CD8-positive, alpha-beta memory T cell (primary cell): ENCODE data around the gene NXNL2. TPM values are rescaled to one million over a fixed set of nuclear protein-coding genes. Genes with fewer than 3 reads are reported as not detected.

Source experiments
- CTCF ChIA-PET: fragments of 350-600 bp; sonication (Branson Sonifier 250); formaldehyde crosslinking; loops from one replicate; lab custom pipeline; 2021; ENCODE audit warnings: antibody characterized with exemption; lab: Charles Lee
- POLR2A ChIA-PET: fragments of 350-600 bp; sonication (Branson Sonifier 250); formaldehyde crosslinking; loops from one replicate; lab custom pipeline; 2021; ENCODE audit warnings: antibody characterized with exemption; lab: Charles Lee
- DNase-seq, 5 donors: peaks; one replicate each; pipeline versions ENCODE4 v3.0.0 to v3.0.0-alpha.2; 2020 to 2022; ENCODE audit warnings: mixed read lengths in 1 of 5
- H3K27ac ChIP-seq: one replicate; pipeline ENCODE4 v1.7.0; 2013; ENCODE audit warnings: low read depth, mild to moderate bottlenecking, low read length, moderate library complexity
- H3K27me3 ChIP-seq: 2 replicates; pipeline ENCODE4 v1.7.0; 2013; ENCODE audit warnings: low read length, mild to moderate bottlenecking; ENCODE audit not compliant: insufficient read depth, poor library complexity, severe bottlenecking
- H3K36me3 ChIP-seq: 2 replicates; pipeline ENCODE4 v1.7.0; 2013; ENCODE audit warnings: mild to moderate bottlenecking, low read length, moderate library complexity; ENCODE audit not compliant: insufficient read depth
- H3K4me1 ChIP-seq: 2 replicates; pipeline ENCODE4 v1.7.0; 2013; ENCODE audit warnings: mild to moderate bottlenecking, low read length, moderate library complexity; ENCODE audit not compliant: insufficient read depth
- H3K4me3 ChIP-seq: 2 replicates; pipeline ENCODE4 v1.7.0; 2013; ENCODE audit warnings: mild to moderate bottlenecking, low read length
- H3K9me3 ChIP-seq: 2 replicates; pipeline ENCODE4 v1.7.0; 2013; ENCODE audit warnings: mild to moderate bottlenecking, low read length
- H3K27ac Mint-ChIP-seq, 8 donors: one replicate each; pipeline ENCODE4 v1.8.0; 2020 to 2021; ENCODE audit warnings: mixed read lengths in 8 of 8, mild to moderate bottlenecking in 6 of 8, inconsistent platforms in 3 of 8, moderate library complexity in 3 of 8
- H3K27me3 Mint-ChIP-seq, 2 donors: one replicate each; pipeline ENCODE4 v1.8.0; 2020 to 2021; ENCODE audit warnings: mixed read lengths in 2 of 2, mild to moderate bottlenecking in 1 of 2, moderate library complexity in 1 of 2
- H3K36me3 Mint-ChIP-seq, 3 donors: one replicate each; pipeline ENCODE4 v1.8.0; 2020 to 2021; ENCODE audit warnings: mixed read lengths in 3 of 3, inconsistent platforms in 1 of 3, mild to moderate bottlenecking in 1 of 3
- H3K4me1 Mint-ChIP-seq, 3 donors: one replicate each; pipeline ENCODE4 v1.8.0; 2020 to 2021; ENCODE audit warnings: mixed read lengths in 3 of 3, inconsistent platforms in 1 of 3, mild to moderate bottlenecking in 1 of 3
- H3K4me3 Mint-ChIP-seq, 7 donors: one replicate each; pipeline ENCODE4 v1.8.0; 2020 to 2021; ENCODE audit warnings: mixed read lengths in 7 of 7, mild to moderate bottlenecking in 6 of 7, moderate library complexity in 4 of 7, inconsistent platforms in 2 of 7
- H3K9me3 Mint-ChIP-seq, 5 donors: one replicate each; pipeline ENCODE4 v1.8.0; 2020 to 2022; ENCODE audit warnings: mixed read lengths in 5 of 5, mild to moderate bottlenecking in 3 of 5, moderate library complexity in 2 of 5, inconsistent platforms in 1 of 5
- polyA plus RNA-seq: library from polyadenylated mRNA; unstranded; fragments of 300-500 nt; fragmentation: Illumina TruSeq; gene quantifications from one replicate; pipeline ENCODE4 v1.2.3, GENCODE V29; 2021
- total RNA-seq, 2 experiments: library from RNA; stranded (reverse); gene quantifications; one replicate each; pipeline ENCODE4 v1.2.3, GENCODE V29; 2021

The NXNL2 gene
- total and polyA plus RNA-seq, 3 experiments from 2014 or later: not detected

DNA sequence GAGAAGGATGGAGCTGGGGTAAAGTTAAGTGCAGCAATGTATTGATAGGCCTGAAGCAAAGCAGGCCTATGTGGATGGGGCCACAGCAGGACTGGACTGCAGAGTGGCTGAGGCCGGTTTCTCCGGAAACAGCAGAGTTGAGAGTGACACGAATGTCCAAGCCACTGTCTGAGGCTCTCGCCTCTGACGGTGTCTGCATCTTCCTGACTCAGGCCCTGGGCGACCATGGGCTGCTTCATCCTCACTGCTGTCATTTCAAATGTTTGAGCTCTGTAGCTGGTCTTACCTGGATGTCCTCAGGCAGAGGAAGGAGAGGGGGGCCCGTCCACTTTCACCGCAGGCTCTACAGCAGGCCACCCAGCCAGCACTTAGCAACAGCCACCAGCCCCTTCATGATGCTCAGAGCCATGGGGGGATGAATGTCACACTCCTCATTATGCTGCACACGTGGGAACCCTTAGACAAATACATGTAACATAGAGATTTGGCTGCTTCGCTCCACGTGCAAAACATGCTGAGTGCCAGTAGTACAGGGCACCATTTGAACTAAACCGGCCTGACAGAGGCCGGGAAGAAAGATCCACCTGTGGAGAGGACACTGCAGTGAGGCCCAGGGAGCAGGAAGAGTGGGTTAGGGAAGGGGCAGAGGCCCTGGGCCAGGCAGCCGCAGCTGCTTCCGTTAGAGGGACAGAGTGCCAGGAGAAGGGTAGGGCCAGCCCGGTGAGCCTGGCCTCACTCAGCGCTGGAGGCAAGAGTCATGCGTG is 31.7 kb upstream of the NXNL2 start:
- ChIA-PET CTCF (no interaction called here), POLR2A (no interaction called here)
- Histone ChIP-seq H3K27me3 (no peaks in the 10 kb centered on the region), H3K36me3 (no peaks in the 10 kb centered on the region), H3K4me1 (no peaks in the 10 kb centered on the region), H3K4me3 (no peak overlapping the region), H3K27ac (no peak overlapping the region), H3K9me3 (no peaks in the 10 kb centered on the region)
- H3K9me3 Mint-ChIP-seq: no peaks in the 10 kb centered on the region
- peaks cover 5 to 12% of the 10 kb centered on the region in 2 donors for H3K27me3 Mint-ChIP-seq
- no peak overlapping the region for H3K4me3 Mint-ChIP-seq
- H3K27ac Mint-ChIP-seq: no peak overlapping the region
- H3K36me3 Mint-ChIP-seq: no peaks in the 10 kb centered on the region
- DNase-seq: no peak
- H3K4me1 Mint-ChIP-seq: no peaks in the 10 kb centered on the region

DNA sequence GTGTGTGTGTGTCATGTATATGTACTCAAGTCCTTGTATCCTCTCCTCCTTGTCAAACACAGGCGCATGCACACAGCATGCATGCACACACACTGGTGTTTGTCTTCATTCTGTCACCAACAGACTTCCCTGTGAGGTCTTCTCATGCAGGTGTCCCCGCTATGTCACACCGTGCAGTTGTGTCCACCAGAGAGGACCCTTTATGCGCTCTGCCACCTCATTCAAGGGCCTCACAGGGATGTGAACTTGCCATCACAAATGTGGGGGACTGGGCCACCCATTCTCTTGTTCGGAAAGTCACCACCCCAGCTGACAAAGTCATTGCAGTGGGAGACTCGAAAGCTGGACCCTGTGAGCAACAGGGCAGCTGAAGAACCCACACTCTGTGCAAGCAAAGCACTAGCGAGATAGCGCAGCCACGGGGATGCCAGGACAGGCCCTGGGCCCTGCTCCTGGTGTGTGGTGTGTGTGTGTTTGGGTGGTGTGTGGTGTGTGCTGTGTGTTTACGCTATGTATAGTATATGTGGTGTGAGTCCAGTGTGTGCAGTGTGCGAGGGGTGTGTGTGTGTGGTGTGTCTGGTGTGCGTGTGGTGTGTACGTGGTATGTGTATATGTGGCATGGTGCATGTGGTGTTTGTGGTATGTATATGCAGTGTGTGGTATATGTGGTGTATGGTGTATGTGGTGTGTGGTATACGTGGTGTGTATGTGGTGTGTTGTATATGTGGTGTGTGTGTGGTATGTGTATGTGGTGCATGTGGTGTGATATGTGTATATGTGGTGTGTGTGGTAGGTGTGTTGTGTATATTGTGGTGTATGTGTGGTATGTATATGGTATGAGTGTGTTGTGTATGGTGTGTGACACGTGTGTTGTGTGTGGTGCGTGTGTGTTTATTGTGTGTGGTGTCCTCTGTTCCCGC is 30.9 kb upstream of the NXNL2 start:
- CTCF ChIA-PET: no interaction called here
- H3K4me1 Mint-ChIP-seq: no peaks in the 10 kb centered on the region

DNA sequence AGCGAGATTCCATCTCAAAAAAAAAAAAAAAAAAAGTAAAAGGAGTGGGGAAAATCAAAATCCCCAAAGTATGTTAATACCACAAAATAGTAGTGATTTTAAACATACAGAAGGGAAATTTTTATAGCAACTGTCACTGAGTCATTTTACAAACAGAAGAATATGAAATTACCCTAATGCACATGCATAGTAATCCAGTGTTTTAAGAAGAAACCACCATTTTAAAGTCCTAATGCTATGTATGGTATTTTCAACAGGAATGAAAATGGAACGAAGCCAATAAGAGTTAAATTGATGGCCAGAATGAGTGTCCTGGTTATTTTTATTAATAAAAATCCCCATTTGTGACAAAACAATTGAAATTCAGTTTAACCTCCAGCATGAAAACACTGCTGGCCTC is 26.7 kb upstream of the NXNL2 start:
- CTCF ChIA-PET: no interaction called here
- Histone ChIP-seq H3K4me3 (no peak overlapping the region), H3K4me1 (no peaks in the 10 kb centered on the region)

More for the DNA sequence above, 30.9 kb upstream of the NXNL2 start:
- no peaks in the 10 kb centered on the region for H3K9me3 ChIP-seq
- Mint-ChIP-seq H3K27me3 (peaks cover 5 to 16% of the 10 kb centered on the region in 2 donors), H3K4me3 (no peak overlapping the region), H3K36me3 (no peaks in the 10 kb centered on the region), H3K9me3 (no peaks in the 10 kb centered on the region), H3K27ac (peak overlapping the region in 1 of 8 donors; percentile 2)
- POLR2A ChIA-PET: interaction anchor here (0.6 kb wide), 1 partner anchor 16 kb away, joined by 3 read pairs; no protein-coding TSS in a partner anchor
- no peaks in the 10 kb centered on the region for H3K27me3 ChIP-seq
- DNase-seq: no peak
- no peaks in the 10 kb centered on the region for H3K4me1 ChIP-seq
- H3K27ac ChIP-seq: no peak overlapping the region
- H3K4me3 ChIP-seq: no peak overlapping the region
- H3K36me3 ChIP-seq: no peaks in the 10 kb centered on the region

DNA sequence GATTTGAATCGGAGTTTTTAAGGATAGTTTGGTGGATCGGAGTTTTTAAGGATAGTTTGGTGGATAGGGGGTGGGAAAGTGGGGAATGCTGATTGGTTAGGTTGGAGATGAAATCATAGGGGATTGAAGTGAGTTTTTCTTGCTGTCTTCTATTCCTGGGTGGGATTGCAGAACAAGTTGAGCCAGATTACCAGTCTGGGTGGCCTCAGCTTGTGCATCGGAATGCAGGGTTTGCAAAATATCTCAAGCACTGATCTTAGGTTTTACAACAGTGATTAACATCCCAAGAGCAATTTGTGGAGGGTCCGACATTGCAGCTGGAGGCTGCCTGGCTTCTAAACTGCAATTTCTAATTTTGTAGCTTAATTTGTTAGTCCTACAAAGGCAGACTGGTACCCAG is 23.1 kb upstream of the NXNL2 start:
- Histone ChIP-seq H3K36me3 (no peaks in the 10 kb centered on the region), H3K27me3 (no peaks in the 10 kb centered on the region), H3K27ac (no peak overlapping the region), H3K4me1 (no peaks in the 10 kb centered on the region), H3K9me3 (no peaks in the 10 kb centered on the region), H3K4me3 (no peak overlapping the region)
- H3K9me3 Mint-ChIP-seq: peaks cover 0 to 4% (median 2%) of the 10 kb centered on the region in 5 donors
- H3K27me3 Mint-ChIP-seq: peaks cover 0 to 4% of the 10 kb centered on the region in 2 donors
- POLR2A ChIA-PET: no interaction called here
- H3K4me1 Mint-ChIP-seq: no peaks in the 10 kb centered on the region
- CTCF ChIA-PET: no interaction called here
- no peak overlapping the region for H3K27ac Mint-ChIP-seq
- H3K4me3 Mint-ChIP-seq: no peak overlapping the region
- DNase-seq: no peak
- peaks cover 0 to 3% (median 0%) of the 10 kb centered on the region in 3 donors for H3K36me3 Mint-ChIP-seq

More for the DNA sequence above, 26.7 kb upstream of the NXNL2 start:
- Mint-ChIP-seq H3K9me3 (no peaks in the 10 kb centered on the region), H3K27ac (no peak overlapping the region), H3K36me3 (no peaks in the 10 kb centered on the region), H3K4me1 (no peaks in the 10 kb centered on the region), H3K4me3 (no peak overlapping the region), H3K27me3 (peaks cover 2 to 12% of the 10 kb centered on the region in 2 donors)
- Histone ChIP-seq H3K27me3 (no peaks in the 10 kb centered on the region), H3K9me3 (no peaks in the 10 kb centered on the region), H3K36me3 (no peaks in the 10 kb centered on the region), H3K27ac (no peak overlapping the region)
- POLR2A ChIA-PET: no interaction called here
- no peak for DNase-seq

DNA sequence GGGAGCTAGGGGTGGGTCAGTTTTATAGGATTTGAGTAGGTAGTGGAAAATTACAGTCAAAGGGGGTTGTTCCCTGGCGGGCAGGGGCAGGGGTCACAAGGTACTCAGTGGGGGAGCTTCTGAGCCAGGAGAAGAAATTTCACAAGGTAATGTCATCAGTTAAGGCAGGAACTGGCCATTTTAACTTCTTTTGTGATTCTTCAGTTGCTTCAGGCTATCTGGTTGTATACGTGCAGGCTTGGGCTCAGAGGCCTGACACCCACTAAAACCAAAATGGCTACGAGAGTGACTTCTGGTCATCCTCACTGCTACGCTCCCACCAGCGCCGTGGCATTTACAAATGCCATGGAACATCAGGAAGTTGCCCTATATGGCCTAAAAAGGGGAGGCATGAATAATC is 20.7 kb upstream of the NXNL2 start:
- Mint-ChIP-seq H3K9me3 (peaks cover 0 to 4% (median 2%) of the 10 kb centered on the region in 5 donors), H3K27me3 (peaks cover 0 to 5% of the 10 kb centered on the region in 2 donors), H3K36me3 (peaks cover 0 to 3% (median 0%) of the 10 kb centered on the region in 3 donors), H3K4me3 (no peak overlapping the region), H3K4me1 (no peaks in the 10 kb centered on the region), H3K27ac (peak overlapping the region in 1 of 8 donors; percentile 0)
- Histone ChIP-seq H3K4me1 (no peaks in the 10 kb centered on the region), H3K27me3 (no peaks in the 10 kb centered on the region), H3K4me3 (no peak overlapping the region), H3K27ac (no peak overlapping the region), H3K9me3 (no peaks in the 10 kb centered on the region), H3K36me3 (no peaks in the 10 kb centered on the region)
- POLR2A ChIA-PET: no interaction called here
- CTCF ChIA-PET: no interaction called here
- DNase-seq: no peak

DNA sequence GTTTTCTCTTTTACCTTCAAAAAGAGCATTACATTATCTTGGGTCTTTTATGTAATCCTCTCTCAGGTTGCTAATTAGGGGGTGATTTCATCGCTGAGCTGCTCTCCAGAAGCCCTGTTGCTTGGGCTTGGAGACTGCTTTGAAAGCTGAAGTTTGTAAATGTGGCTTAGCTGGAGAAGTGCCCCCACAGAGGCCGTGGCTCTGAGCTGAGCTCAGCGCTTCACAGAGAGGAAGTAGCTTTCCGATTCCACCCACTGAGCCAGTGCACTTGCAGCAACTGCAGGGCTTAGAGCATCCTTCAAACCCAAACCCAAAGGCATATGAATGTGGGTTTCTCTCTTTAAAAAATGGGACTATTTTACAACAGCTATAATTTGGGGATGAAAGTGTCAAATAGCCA is 13.7 kb upstream of the NXNL2 start:
- POLR2A ChIA-PET: no interaction called here
- H3K27ac Mint-ChIP-seq: no peak overlapping the region

DNA sequence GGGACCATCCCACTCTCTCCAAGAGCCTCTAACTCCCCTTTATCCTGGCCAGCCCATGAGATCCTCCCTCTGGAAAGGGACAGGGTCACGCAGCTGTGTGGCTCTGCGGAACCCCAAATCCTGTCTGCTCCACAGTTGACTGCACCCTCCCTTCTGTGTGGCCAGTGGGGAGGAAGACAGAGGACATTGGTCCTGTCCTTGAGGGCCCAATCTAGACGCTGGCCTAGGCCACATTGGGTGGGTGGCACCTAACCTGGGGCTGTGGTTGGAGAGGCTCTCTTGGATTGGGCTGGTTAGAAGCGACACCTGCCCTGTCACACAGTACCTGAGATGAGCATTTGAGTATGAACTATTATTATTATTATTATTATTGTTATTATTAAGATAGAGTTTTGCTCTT is 12.6 kb upstream of the NXNL2 start:
- H3K36me3 ChIP-seq: no peaks in the 10 kb centered on the region
- CTCF ChIA-PET: no interaction called here
- H3K27ac ChIP-seq: no peak overlapping the region
- Mint-ChIP-seq H3K27ac (no peak overlapping the region), H3K4me1 (no peaks in the 10 kb centered on the region), H3K36me3 (no peaks in the 10 kb centered on the region), H3K27me3 (peaks cover 11 to 31% of the 10 kb centered on the region in 2 donors), H3K4me3 (no peak overlapping the region), H3K9me3 (no peaks in the 10 kb centered on the region)
- no peak for DNase-seq
- H3K4me3 ChIP-seq: no peak overlapping the region
- H3K9me3 ChIP-seq: no peaks in the 10 kb centered on the region
- POLR2A ChIA-PET: no interaction called here
- no peaks in the 10 kb centered on the region for H3K27me3 ChIP-seq
- H3K4me1 ChIP-seq: no peaks in the 10 kb centered on the region

More for the DNA sequence above, 13.7 kb upstream of the NXNL2 start:
- Histone ChIP-seq H3K27ac (no peak overlapping the region), H3K27me3 (no peaks in the 10 kb centered on the region), H3K9me3 (no peaks in the 10 kb centered on the region), H3K4me1 (no peaks in the 10 kb centered on the region), H3K4me3 (no peak overlapping the region), H3K36me3 (no peaks in the 10 kb centered on the region)
- H3K27me3 Mint-ChIP-seq: peaks cover 8 to 28% of the 10 kb centered on the region in 2 donors
- CTCF ChIA-PET: no interaction called here
- no peaks in the 10 kb centered on the region for H3K4me1 Mint-ChIP-seq
- DNase-seq: no peak
- H3K4me3 Mint-ChIP-seq: no peak overlapping the region
- no peaks in the 10 kb centered on the region for H3K36me3 Mint-ChIP-seq
- peaks cover 0 to 4% (median 0%) of the 10 kb centered on the region in 5 donors for H3K9me3 Mint-ChIP-seq

DNA sequence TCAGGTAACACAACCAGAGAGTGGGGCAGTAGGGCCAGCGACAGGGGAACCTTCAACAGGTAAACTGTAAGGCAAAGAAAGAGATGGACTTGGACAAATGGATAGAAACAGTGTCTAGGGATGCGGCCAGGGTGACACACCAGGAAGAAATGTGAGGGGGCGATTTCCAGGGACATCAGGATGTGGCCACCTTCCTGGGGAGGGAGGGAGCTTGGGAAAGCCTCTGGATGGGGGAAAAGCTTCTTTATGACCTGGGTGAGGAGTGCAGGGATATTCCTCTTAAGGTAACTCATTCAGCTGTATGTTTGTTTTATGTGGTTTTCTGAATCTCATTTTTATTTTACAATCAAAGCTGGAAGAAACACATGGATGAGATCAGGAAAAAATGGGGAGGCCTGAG is 11.9 kb upstream of the NXNL2 start:
- no peaks in the 10 kb centered on the region for H3K4me1 ChIP-seq
- H3K9me3 ChIP-seq: no peaks in the 10 kb centered on the region
- no peak overlapping the region for H3K4me3 ChIP-seq
- ChIA-PET CTCF (no interaction called here), POLR2A (no interaction called here)
- H3K27ac ChIP-seq: no peak overlapping the region
- H3K36me3 ChIP-seq: no peaks in the 10 kb centered on the region
- H3K27ac Mint-ChIP-seq: no peak overlapping the region
- no peaks in the 10 kb centered on the region for H3K4me1 Mint-ChIP-seq
- no peak for DNase-seq
- H3K27me3 Mint-ChIP-seq: peaks cover 11 to 31% of the 10 kb centered on the region in 2 donors
- no peak overlapping the region for H3K4me3 Mint-ChIP-seq
- no peaks in the 10 kb centered on the region for H3K27me3 ChIP-seq
- no peaks in the 10 kb centered on the region for H3K36me3 Mint-ChIP-seq
- no peaks in the 10 kb centered on the region for H3K9me3 Mint-ChIP-seq
